Kidney (tissue), 14 donors: Measurements from ENCODE around the gene MXRA7. TPM values are rescaled to one million over a fixed set of nuclear protein-coding genes. Genes with fewer than 3 reads are reported as not detected.

Source experiments
- DNase-seq, 5 donors: peaks; one replicate each; pipeline ENCODE4 v3.0.0-alpha.2; 2013 to 2020
- FAIRE-seq: peaks from 2 replicates; lab custom pipeline; 2012; peaks lifted over from hg19 to GRCh38; lab: Jason Lieb, UNC
- H3K27ac ChIP-seq, 2 donors: one replicate each; pipeline ENCODE4 v1.7.0; 2013; ENCODE audit warnings: low read depth in 2 of 2, low read length in 2 of 2, inconsistent platforms in 1 of 2
- H3K27me3 ChIP-seq: one replicate; pipeline ENCODE4 v1.7.1; 2013; ENCODE audit warnings: low read length, inconsistent platforms; ENCODE audit not compliant: control insufficient read depth, insufficient read depth
- H3K36me3 ChIP-seq, 3 donors: one replicate each; pipeline versions ENCODE4 v1.7.0 to v1.7.1; 2013; ENCODE audit warnings: low read length in 3 of 3, control low read depth in 1 of 3, inconsistent platforms in 1 of 3; ENCODE audit not compliant: insufficient read depth in 3 of 3, control insufficient read depth in 2 of 3
- H3K4me1 ChIP-seq, 3 donors: one replicate each; pipeline versions ENCODE4 v1.7.0 to v1.7.1; 2013; ENCODE audit warnings: low read length in 3 of 3, inconsistent platforms in 1 of 3, low read depth in 1 of 3; ENCODE audit not compliant: control insufficient read depth in 2 of 3, insufficient read depth in 2 of 3
- H3K4me3 ChIP-seq, 3 donors: one replicate each; pipeline versions ENCODE4 v1.7.0 to v1.8.1; 2013; ENCODE audit warnings: low read length in 3 of 3, control low read depth in 1 of 3, inconsistent platforms in 1 of 3
- H3K9ac ChIP-seq, 3 donors: one replicate each; pipeline versions ENCODE4 v1.7.0 to v1.7.1; 2013; ENCODE audit warnings: low read length in 3 of 3, control low read depth in 1 of 3, inconsistent platforms in 1 of 3
- H3K9me3 ChIP-seq, 3 donors: one replicate each; pipeline versions ENCODE4 v1.7.0 to v1.7.1; 2013; ENCODE audit warnings: low read length in 3 of 3, control low read depth in 1 of 3, inconsistent platforms in 1 of 3; ENCODE audit not compliant: control insufficient read depth in 2 of 3, insufficient read depth in 1 of 3
- intact Hi-C: fragments of 100-400 bp; cut with DNase I; formaldehyde crosslinking; loops from one replicate; pipeline ENCODE4 v1.11.1; 2022
- polyA plus RNA-seq: library from polyadenylated mRNA; stranded (reverse); fragments of 350-450 nt; fragmentation: Illumina TruSeq; extraction: RNeasy Lipid Tissue Mini Kit (QIAGEN cat#74804); gene quantifications from one replicate; pipeline ENCODE4 v1.2.3, GENCODE V29; 2014; ENCODE audit warnings: low read depth, low replicate concordance; ENCODE audit not compliant: insufficient read depth
- total RNA-seq: library from RNA; stranded (reverse); fragmentation: NEBNext Ultra II Directional; extraction: Animal tissue kit (Norgen Biotek cat#: 25700); gene quantifications from one replicate; pipeline ENCODE4 v1.2.1, GENCODE V29; 2021
- TF ChIP-seq, protein P1 (sequence below): IDR thresholded peaks from 3 replicates; pipeline ENCODE4 v1.5.1; 2012; ENCODE audit warnings: mild to moderate bottlenecking, moderate library complexity, borderline replicate concordance; ENCODE audit not compliant: insufficient read depth; ENCODE audit errors: extremely low read depth
- donor health status: control.
- donor health status: control.
- donor health status: control.
- donor health status: control.
- donor health status: control.
- donor health status: DM: yes; HTN: yes; CAD: no.
- donor health status: Normal renal cell carcinoma (clear cell type).

The MXRA7 gene
- total and polyA plus RNA-seq, 2 donors from 2014 or later: 72.4 to 130 TPM

DNA sequence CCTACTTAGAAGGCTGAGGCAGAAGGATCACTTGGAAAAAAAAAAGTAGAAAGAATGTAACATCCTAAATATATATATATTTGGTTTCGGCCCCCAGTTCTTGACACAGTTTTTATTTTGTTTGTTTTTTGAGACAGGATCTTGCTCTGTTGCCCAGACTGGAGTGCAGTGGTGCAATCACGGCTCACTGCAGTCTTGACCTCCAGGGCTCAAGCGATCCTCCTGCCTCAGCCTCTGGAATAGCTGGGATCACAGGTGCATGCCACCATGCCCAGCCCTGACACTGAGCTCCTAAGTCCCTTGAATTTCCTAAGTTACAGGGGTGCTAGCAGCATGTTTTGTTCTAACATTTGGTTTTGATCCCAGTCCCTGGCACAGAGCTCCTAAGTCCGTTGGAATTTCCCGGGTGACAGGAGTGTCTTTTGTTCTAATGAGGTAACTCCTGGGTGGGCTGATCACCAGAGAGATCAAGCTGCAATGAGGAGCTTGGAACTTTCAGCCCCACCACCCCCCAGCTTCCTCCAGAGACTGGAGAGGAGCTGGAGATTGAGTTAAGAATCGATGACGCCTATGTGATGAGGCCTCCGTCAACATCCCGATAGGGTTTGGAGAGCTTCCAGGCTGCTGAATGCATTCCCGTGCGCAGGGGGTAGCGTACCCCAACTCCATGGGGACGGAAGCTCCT, 20.0 kb downstream of the MXRA7 start:
- no peak for DNase-seq
- Histone ChIP-seq H3K36me3 (no peaks in the 10 kb centered on the region), H3K4me3 (no peak overlapping the region), H3K27ac (no peak overlapping the region), H3K9me3 (no peaks in the 10 kb centered on the region), H3K27me3 (no peaks in the 10 kb centered on the region), H3K9ac (no peak overlapping the region), H3K4me1 (peaks cover 0 to 7% (median 0%) of the 10 kb centered on the region in 3 donors)
- no peak for FAIRE-seq
- intact Hi-C loops: no loop called here
- TF ChIP-seq, protein P1, sequence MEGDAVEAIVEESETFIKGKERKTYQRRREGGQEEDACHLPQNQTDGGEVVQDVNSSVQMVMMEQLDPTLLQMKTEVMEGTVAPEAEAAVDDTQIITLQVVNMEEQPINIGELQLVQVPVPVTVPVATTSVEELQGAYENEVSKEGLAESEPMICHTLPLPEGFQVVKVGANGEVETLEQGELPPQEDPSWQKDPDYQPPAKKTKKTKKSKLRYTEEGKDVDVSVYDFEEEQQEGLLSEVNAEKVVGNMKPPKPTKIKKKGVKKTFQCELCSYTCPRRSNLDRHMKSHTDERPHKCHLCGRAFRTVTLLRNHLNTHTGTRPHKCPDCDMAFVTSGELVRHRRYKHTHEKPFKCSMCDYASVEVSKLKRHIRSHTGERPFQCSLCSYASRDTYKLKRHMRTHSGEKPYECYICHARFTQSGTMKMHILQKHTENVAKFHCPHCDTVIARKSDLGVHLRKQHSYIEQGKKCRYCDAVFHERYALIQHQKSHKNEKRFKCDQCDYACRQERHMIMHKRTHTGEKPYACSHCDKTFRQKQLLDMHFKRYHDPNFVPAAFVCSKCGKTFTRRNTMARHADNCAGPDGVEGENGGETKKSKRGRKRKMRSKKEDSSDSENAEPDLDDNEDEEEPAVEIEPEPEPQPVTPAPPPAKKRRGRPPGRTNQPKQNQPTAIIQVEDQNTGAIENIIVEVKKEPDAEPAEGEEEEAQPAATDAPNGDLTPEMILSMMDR: no peak

DNA sequence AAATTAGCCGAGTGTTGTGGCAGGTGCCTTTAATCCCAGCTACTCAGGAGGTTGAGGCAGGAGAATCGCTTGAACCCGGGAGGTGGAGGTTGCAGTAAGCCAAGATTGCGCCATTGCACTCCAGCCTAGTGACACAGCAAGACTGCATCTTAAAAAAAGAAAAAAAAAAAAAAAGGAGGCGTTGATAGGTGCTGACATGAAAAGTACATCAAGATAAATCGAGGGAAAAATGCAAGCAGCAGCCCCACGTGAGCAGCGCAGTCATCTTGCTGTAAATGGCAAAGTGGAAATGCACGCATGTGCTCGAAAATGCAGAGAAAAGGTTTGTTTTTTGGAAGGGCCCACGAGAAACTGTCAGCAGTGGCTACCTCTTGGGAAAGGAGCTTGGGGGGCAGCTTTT, 20.9 kb downstream of the MXRA7 start:
- FAIRE-seq (no peak), DNase-seq (no peak)
- Histone ChIP-seq H3K4me1 (peaks cover 0 to 4% (median 0%) of the 10 kb centered on the region in 3 donors), H3K9ac (no peak overlapping the region), H3K9me3 (no peaks in the 10 kb centered on the region), H3K4me3 (no peak overlapping the region), H3K27me3 (no peaks in the 10 kb centered on the region), H3K27ac (no peak overlapping the region), H3K36me3 (no peaks in the 10 kb centered on the region)
- intact Hi-C loops: no loop called here
- TF ChIP-seq, protein P1: no peak

DNA sequence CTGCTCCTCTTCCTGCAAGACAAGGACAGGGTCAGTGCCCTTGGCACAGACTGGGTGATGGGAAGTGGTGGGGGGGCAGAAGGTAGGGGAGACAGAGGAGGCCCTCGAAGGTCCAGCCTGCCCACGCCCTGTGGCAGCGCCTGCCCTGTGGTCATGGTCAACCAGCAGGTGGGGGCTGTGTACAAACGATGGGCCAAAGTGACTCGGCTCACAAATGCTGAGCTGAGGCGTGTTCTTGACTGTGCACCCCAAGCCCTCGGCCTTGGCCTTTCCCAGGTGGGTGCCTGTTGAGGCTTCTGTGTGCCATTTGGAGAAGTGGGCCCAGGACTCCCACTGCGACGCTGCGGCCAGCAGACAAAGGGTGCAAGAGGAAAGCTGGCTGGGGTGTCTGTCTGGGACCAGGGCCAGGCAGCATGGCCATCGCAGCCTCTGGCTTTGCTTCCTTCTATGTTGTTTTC, 22.6 kb downstream of the MXRA7 start:
- TF ChIP-seq, protein P1: no peak
- Histone ChIP-seq H3K36me3 (no peaks in the 10 kb centered on the region), H3K27me3 (no peaks in the 10 kb centered on the region), H3K9me3 (no peaks in the 10 kb centered on the region), H3K4me3 (no peak overlapping the region), H3K4me1 (peaks cover 0 to 4% (median 0%) of the 10 kb centered on the region in 3 donors), H3K27ac (peak overlapping the region in 1 of 2 donors; percentile 16), H3K9ac (no peak overlapping the region)
- intact Hi-C loops: no loop called here
- DNase-seq (no peak), FAIRE-seq (no peak)
